NAMALWA (cell line): ENCODE results near the gene NADK.
"Not testable (repeated sequence)": the region's sequence is repeated elsewhere in the genome, so short reads cannot be mapped to it uniquely, and the experiment has no call there.

ENCODE experiments used
- DNase-seq: peaks from one replicate; pipeline ENCODE4 v3.0.0-alpha.2; 2015; ENCODE audit warnings: low spot score

NADK gene

GRCh38 chr1:1763657-1764621 lies 14.3 kb downstream of the NADK start:
- DNase-seq, result no peak

GRCh38 chr1:1761504-1762376 lies 16.5 kb downstream of the NADK start:
- no peak for DNase-seq

DNA sequence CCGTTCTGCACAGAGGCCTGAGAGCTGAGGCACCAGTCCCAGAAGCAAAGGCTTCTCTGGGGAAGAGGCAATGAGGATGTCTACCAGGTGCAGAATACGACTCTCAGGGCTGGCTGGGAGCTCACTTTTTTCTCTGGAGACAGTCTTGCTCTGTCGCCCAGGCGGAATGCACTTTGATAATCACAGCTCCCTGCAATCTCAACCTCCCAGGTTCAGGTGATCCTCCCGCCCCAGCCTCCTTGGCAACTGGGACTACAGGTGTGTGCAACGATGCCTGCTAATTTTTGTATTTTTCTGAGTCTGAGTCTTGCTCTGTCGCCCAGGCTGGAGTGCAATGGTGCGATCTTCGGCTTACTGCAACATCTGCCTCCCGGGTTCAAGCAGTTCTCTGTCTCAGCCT lies 17.6 kb downstream of the NADK start:
- DNase-seq, result peak; percentile 35

- no peak for DNase-seq
These were observed 18.0 kb downstream of the NADK start for GRCh38 chr1:1760345-1760650.

GRCh38 chr1:1759456-1760344 lies 18.6 kb downstream of the NADK start:
- DNase-seq, result no peak

GRCh38 chr1:1758692-1759455 lies 19.4 kb downstream of the NADK start:
- no peak for DNase-seq

- DNase-seq, result no peak
These were observed 20.1 kb downstream of the NADK start for GRCh38 chr1:1758059-1758621.

- no peak for DNase-seq
These were observed 20.7 kb downstream of the NADK start for GRCh38 chr1:1757422-1758058.

DNA sequence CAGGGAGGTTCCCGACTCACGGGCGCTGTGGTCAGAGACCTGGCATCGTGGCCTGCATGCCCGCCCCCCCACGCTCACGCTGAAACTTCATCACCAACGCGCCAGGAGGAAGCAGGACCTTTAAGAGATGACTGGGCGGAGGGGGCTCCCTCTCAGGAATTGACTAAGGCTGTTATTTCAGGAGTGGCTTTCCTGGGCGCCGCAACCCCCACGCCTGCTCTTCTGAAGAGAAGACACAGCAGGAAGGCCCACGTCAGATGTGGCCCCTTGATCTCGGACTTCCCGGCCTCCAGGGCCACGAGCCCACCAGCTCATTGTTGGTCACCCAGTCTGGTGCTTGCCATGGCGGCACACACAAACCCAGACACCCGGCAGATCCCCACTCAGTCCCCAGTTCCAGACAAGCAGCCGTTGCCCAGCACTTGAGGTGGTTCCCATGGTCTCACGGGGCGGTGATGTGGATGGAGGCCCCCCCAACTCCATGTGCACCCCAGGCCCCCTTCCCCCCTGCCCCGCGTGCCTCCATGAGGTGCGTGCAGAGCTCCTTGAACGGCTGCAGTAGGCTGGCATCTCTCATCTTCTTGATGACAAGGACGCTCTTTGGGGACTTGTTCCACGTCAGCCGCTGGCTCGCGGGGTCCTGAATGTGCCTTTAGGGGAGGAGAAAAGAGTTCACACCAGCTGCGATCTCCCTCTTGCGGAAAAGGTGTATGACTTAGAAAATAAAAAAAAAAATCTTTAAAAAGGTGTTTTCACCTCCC lies 21.4 kb downstream of the NADK start:
- DNase-seq, result no peak

DNA sequence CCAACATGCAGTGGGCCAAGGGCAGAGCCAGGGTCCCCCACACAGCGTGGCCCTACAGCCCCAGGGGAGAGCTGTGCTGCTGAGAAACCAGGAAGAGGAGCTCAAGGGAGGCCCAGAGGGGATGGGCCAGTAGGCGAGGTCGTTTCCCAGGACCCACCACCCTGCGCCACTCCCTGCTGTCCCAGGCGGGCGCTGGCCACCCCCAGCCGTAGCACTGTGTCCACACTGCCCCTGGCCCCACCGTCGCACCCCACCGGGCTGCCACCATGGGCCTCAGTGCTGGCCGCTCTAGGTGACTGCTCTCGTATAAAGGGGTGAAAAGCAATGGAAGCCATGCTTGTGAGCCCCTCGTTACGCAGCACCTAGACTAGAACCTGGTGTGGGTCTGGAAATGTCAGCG lies 22.4 kb downstream of the NADK start:
- DNase-seq, result no peak

GRCh38 chr1:1755426-1755825 lies 22.8 kb downstream of the NADK start:
- no peak for DNase-seq

DNA sequence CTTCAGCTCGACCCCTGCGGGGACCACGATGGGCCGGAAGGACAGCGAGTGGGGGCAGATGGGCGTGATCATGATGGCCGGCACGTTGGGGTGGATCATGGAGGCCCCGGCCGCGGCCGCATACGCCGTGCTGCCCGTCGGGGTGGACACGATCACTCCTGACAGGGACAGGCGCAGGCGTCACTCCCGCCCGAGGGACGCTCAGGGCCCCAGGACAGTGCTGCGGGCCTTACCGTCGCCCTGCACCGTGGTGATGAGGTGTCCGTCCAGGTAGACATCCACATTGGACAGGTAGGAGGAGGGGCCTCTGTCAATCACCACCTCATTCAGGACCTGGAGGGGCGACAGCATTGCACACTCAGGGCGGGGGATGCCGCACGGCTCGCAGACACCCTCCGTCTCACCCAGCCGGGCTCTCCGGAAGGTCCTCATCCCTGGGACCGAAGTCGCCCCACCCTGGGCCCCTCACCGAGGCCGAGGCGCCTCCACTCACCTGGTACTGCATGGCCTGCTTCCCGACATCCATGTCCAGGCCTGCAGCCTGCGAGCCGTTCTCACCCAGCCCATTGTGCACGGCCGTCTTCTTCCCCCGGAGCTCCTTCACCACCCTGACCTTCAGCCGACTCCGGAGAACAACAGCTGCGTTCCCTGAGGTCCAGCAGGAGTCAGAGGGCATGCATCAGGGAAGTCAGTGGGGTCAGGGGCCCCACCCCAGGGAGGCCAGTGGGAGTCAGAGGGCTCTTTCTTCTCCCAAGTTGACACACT lies 24.0 kb downstream of the NADK start:
- no peak for DNase-seq

DNA sequence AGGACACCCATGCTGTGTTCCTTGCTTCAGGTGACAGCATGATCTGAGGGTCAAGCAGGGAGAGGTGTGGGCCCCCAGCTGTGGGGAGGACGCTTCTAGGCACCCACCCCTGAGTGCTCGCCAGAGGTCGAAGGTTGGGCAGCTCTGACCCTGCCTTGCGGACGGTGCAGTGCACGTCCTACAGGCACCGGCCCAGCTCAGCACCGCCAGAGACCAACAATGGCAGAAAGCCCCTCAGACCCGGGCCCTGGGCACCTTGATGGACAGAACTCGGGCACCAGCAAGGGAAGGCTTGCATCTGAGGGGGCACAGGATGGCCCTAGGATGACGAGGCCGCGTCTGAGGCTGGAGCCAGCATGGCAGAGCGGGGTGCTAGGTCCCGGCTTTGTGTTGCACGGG lies 24.7 kb downstream of the NADK start:
- DNase-seq, result no peak

DNA sequence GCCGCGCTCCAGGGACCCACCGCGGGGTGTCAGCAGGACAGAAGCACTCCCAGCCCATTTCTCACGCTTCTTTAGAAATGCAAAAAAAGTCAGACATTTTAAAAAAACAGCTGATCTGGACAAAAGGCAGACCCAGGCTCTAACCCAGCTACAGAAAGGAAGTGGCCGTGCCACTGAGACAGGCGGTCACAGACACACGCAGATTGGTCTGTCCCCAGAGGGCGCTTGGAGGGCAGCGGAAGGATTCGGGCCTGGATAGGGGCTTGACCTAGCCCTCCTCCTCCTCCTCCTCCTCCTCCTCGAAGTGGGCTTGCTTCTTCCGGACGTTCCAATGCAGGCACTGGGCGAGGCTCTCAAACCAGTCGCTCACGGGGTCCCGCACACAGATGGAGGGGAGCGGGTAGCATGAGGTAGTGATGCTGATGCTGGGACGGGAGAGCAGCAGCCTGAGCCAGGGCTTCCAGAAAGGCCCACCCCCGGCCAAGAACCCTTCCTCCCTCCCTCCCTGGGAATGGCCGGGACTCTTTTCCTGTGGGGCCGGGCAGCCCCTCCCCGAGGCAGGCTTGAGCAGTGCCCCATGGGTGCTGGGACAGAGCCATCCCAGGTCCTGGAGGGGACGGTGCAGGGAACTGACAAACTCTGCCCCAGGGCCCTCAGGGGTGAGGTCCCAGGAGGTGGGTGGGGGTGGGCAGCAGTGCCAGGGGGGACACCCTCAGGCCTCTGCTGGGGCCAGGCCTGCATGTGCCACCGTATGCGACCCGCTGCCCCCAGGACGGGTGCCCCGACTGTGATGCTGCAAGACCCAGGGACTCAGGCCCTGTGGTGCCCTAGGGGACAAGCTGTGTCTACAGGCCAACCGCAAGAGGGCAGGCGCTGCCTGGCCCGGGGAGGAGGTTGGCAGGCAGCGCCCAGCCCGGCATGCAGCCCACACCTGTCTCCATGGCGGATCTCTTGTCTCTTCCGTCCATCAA lies 25.3 kb downstream of the NADK start:
- peak; percentile 24 for DNase-seq

GRCh38 chr1:1752190-1752589 lies 26.1 kb downstream of the NADK start:
- DNase-seq, result peak; percentile 15

DNA sequence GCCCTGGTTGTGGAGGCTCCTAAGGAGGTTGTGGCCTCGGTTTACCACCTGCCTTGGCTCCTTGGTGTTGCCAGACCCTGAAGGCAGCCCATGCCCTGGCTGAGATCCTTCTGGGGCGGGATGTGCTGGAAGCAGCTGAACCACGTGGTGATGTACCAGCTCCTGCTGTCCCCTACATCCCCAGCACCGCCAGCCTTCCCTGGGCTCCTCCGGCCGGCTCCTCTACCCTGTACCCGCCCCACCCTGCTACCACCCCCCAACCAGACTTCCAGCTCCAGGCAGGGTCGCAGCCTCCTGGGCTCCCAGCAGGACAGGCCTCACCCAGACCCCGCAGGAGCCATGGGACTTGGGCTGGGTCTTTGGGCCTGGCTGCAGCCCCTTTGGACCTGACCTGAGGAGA lies 28.3 kb downstream of the NADK start:
- DNase-seq, result not testable (repeated sequence)

DNA sequence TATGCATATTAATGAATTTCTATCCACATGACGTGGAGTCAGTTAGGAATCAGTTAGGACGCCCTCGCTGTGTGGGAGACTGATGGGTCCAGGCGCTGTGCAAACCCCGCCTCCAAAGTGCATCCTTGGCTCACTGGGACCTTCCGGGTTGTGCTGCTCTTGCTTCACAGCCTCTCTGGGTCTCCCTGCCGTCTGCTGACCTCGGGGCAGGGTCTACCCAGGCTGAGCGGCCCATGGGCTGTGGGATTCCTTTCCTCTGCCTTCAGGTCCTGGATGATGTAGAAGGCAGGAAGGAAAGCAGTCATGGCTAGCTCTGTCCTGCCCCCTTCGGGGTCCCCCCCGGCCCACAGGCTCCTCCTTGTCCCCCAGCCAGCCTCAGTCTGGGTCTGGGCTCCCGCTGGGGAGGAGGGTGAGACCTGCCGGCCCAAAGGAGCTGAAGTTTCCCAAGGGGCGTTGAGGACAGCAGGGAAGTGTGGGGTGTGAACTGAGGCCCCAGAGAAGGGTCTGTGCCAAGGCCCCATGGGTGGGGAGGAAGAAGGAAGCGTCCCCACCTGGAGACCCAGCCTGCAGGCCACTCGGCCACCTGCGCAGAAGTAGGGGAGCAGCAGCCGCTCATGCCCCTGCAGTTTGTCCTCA lies 29.5 kb downstream of the NADK start:
- no peak for DNase-seq
